GM21786 (cell line): ENCODE data around the gene PRKN.

Experiments
- ATAC-seq: cut with Tn5 transposase; IDR thresholded peaks from one replicate; pipeline ENCODE4 v1.9.1; 2021; ENCODE audit not compliant: unreplicated experiment

PRKN gene

GRCh38 chr6:161440299-161440698 is 1287.3 kb downstream of the PRKN start:
- no peak for ATAC-seq

- no peak for ATAC-seq
Observed at GRCh38 chr6:161439093-161439492, 1288.5 kb downstream of the PRKN start.

- ATAC-seq = no peak
Observed at GRCh38 chr6:161438430-161439030, 1289.0 kb downstream of the PRKN start.

- ATAC-seq = no peak
Observed at GRCh38 chr6:161437851-161438250, 1289.7 kb downstream of the PRKN start.

DNA sequence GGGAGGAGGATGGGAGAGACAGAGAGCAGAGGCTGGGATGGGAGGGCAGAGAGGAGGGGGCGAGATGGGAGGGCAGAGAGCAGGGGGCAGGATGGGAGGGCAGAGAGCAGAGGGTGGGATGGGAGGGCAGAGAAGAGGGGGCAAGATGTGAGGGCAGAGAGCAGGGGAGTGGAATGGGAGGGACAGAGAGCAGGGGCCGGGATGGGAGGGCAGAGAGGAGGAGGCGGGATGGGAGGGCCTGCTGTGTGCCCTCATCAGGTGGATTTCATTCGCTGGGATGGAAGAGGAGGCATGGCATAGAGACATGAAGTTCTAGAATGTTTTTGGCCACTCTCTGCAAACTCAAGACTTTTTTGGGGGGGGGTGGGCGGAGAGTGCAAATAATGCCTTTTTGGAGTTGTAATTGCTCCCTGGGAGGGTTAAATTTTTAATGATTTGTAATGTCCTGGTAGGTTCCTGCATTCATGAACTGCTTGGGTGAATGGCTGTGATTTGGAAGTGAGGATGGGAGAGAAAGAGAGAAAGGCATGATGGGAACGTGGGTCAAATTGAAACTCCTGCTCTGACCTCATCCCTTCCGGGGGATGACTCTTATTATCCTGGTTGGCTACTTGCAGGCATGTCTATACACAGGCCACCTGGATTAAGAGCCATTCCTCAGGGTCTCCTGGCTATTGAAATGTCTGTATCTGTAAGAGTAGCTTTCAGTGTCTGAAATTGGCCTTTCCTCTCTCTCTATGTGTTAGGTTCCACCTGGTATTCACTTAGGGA is 1291.3 kb downstream of the PRKN start:
- no peak for ATAC-seq

GRCh38 chr6:161435748-161436070 is 1291.9 kb downstream of the PRKN start:
- no peak for ATAC-seq

DNA sequence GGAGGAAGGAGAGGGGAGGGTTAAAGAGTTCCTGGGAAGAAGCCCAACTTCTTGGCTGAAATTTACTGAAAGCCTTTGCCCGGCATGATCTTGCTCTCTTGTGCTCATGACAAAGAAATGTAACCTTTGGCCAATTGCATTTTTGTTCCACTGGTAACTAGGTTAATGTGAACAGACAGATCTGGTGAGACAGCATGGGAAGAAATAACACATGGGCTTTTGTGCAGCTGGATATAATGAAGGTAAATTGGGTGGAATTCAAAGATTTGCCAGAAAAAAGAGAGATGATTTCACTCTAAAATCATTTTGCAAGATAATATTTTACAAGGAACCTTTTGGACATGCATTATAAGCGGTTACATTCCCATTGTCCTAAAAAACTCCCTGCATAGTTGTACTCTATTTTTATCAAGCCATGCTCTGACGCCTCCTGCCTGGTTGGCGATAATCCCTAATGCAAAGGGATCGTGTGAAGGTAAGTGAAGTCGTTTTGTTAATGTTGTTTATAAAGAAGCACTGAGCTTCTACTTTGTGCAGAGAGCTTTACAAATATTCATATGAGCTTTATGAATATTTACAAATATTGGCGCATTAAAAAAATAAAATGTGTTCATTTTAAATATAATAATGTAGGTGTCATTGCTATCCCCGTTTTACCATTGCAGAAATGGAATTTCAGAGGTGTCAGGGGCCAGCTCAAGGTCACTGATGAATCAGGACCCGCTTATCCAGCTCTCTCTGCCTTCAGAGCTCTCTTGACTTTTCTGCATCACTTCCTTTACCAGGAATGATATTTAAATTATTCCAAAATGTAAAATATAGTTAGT is 1292.4 kb downstream of the PRKN start:
- no peak for ATAC-seq

DNA sequence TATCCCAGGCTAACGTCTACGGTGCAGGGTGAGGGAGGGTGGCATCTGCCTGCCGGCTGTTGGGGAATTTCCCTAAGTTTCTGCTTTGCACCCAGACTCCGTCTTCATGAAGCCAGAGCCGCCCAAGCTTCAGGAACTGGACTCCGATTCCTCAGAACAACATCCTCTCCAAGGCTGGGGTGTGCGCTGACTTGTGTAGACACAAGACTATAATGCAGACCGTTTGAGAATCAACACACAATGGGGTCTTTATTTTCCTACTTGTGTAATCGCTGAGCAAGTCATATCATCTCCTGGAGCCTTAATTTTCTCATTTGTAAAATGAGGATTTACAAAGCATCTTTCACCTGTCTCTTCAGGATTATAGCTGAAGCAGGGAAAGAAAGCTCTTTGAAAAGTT is 1293.2 kb downstream of the PRKN start:
- no peak for ATAC-seq

DNA sequence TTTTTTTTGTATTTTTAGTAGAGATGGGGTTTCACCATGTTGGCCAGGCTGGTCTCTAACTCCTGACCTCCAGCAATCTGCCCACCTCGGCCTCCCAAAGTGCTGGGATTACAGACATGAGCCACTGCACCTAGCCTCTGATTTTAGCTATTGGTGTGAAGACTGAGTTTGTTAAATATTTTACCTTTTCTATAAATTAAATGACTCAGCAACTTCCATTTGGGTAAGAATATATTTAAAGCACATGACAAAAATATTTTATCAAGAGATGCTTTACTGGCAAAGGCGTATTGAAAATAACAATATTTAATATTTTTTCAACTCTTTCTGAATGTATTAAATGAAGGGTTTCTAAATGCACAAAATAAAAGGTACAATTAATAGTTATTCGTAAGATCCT is 1295.0 kb downstream of the PRKN start:
- no peak for ATAC-seq

GRCh38 chr6:161429921-161430490 is 1297.6 kb downstream of the PRKN start:
- ATAC-seq = no peak

DNA sequence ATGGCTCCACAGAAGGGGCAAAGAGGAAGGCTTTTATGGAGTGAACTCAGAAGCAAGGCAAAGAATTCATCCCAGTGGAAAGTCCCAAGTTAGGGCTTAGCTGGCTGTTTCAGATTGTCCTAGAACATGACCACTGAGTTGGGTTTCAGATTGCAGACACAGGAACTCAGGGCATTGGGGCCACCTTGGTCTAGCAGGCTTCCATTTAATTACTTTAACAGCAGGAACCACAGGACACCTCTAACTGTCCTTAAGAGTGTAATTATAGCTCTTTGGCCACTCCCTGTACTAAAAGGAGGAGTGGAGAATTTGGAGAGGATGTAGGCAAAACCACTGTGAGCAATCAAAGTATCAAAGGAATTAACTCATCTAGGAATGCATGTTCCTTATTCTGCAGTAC is 1303.1 kb downstream of the PRKN start:
- no peak for ATAC-seq

- ATAC-seq = no peak
Observed at GRCh38 chr6:161422710-161423680, 1304.6 kb downstream of the PRKN start.

- ATAC-seq = peak; percentile 71
Observed at GRCh38 chr6:161418463-161418945, 1309.1 kb downstream of the PRKN start.

DNA sequence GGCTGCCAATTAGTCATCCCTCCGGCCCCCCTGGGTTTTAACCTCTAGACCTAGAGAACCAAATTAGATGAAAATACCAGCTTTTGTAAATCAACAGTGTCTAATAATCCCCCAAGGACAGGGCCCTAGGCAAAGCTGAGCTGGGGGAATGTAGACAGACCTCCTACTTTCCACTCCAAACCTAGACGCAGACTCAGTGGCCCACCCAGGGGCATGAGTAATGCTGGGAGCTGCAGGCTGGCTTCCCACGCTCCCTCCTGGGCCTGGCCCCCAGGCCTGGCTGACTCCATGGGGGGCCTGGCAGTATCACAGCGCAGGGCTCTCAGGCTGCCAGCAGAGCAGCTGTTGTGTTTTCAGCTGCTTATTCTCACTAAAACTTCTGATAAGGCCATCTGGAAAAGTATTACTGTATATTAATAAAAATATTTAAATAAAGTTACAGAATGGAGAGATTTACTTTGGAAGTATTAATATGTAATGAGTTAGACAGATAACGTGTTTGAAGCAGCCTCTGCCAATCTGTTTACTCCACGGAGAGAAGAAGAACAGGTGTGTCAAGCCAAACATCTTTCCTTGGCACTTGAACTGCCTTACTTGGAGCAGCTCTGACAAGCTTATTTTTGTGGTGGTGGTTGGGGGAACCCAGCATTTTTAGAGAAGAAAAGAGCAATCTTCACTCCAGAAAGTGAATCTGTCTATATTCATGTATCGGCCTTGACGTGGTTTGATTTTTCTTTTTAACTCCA is 1309.7 kb downstream of the PRKN start:
- no peak for ATAC-seq

DNA sequence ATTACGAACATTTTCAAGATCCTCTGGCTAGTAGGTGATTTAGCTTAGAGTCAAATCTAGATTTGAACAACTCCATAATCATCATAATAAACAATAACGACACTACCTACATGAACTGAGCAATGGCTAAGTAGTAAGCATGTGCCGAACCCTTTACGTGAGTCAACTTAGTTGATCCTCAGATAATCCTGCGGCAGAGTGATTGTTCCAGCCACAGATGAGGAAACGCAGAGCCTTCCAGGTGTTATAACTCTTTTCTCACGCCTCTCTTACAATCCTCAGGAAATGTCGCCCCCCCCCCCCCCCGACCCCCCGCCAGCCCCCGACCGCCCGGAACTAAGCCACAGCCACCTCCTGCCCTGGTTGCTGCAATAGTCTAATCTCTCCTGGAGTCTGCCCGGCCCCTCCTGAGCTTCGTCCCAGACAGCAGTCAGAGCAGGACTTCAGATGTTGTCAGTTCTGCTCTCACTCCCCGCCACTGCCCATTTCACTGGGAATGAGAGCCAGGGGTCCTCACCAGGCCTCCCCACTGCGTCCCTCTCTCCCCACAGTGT is 1312.2 kb downstream of the PRKN start:
- no peak for ATAC-seq

DNA sequence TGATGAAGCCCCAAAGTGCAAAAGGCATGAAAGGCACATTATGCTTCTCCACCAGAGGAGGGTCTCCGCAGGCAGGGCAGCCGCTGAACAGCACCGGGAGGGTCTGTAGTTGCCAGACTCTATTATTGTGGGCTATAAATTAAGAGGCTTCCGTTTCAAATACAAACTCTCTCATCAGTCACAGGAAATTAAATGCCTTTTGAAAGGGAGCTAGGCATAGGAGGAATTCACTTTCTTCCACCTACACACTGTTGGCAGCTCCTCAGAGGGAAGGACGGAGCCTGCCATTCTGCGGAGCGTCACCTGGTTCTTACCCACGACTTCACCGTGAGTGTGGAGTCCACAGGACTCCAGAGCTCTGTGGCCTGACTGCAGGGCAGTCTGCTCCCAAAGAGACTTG is 1312.9 kb downstream of the PRKN start:
- ATAC-seq = no peak

GRCh38 chr6:161414180-161414579 is 1313.4 kb downstream of the PRKN start:
- ATAC-seq = no peak

DNA sequence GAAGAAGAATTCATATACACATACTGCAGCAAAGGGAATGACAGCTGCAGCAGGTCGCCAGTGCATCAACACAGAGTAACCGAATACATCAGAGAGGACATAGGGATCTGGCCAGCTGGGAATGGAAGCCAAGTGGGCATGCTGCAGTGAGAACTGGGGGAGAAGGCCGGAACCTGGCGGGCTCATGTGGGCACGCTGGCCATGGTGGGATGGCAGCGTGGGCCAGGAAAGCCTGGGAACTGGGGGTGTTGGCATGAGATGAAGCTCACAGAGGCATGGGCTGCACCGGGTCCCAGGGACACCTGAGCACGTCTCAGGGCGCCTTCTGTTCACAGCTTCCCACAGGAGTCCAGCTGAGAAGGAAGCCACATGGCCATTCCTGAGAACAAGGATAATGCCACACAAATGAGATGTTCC is 1314.2 kb downstream of the PRKN start:
- no peak for ATAC-seq

GRCh38 chr6:161412795-161413194 is 1314.8 kb downstream of the PRKN start:
- no peak for ATAC-seq
